Heart left ventricle (tissue), 16 donors: ENCODE results near the gene AP3S1. TPM values are rescaled to one million over a fixed set of nuclear protein-coding genes. Genes with fewer than 3 reads are reported as not detected.
"Not testable (repeated sequence)": the region's sequence is repeated elsewhere in the genome, so short reads cannot be mapped to it uniquely, and the experiment has no call there.

Source experiments
- ATAC-seq, 4 donors: fragments of 200-7000 bp; cut with Tn5 transposase; one replicate each; pipeline ENCODE4 v1.9.1; 2020 to 2022; ENCODE audit warnings: moderate library complexity in 4 of 4, mild to moderate bottlenecking in 3 of 4, moderate number of reproducible peaks in 1 of 4
- DNase-seq, 5 donors: peaks; one replicate each; pipeline ENCODE4 v3.0.0-alpha.2; 2020
- H3K27ac ChIP-seq, 12 donors: fragments of 200-600 bp; sonication (generic) in 4 of 12; one replicate each; pipeline versions ENCODE4 v1.5.0 to v1.8.0; 2016 to 2022; ENCODE audit warnings: mild to moderate bottlenecking in 2 of 12
- H3K27me3 ChIP-seq, 9 donors: fragments of 200-600 bp; sonication (generic) in 2 of 9; one replicate each; pipeline versions ENCODE4 v1.5.1 to v1.8.0; 2016 to 2022; ENCODE audit warnings: mild to moderate bottlenecking in 3 of 9
- H3K36me3 ChIP-seq, 9 donors: fragments of 200-600 bp; sonication (generic) in 2 of 9; one replicate each; pipeline versions ENCODE4 v1.5.0 to v1.8.0; 2018 to 2022; ENCODE audit warnings: mild to moderate bottlenecking in 2 of 9
- H3K4me1 ChIP-seq, 12 donors: fragments of 200-600 bp; sonication (generic) in 4 of 12; one replicate each; pipeline versions ENCODE4 v1.5.0 to v1.8.0; 2016 to 2022; ENCODE audit warnings: mild to moderate bottlenecking in 3 of 12
- H3K4me3 ChIP-seq, 12 donors: fragments of 200-600 bp; sonication (generic) in 4 of 12; one replicate each; pipeline versions ENCODE4 v1.5.0 to v1.8.0; 2017 to 2022; ENCODE audit warnings: mild to moderate bottlenecking in 9 of 12, moderate library complexity in 4 of 12
- H3K9me3 ChIP-seq, 12 donors: fragments of 200-600 bp; sonication (generic) in 4 of 12; one replicate each; pipeline versions ENCODE4 v1.5.0 to v1.8.0; 2016 to 2022; ENCODE audit warnings: mild to moderate bottlenecking in 1 of 12
- CTCF ChIP-seq, 12 donors: fragments of 200-600 bp; sonication (generic) in 4 of 12; IDR thresholded peaks; one replicate each; pipeline versions ENCODE4 v1.5.0 to v1.8.0; 2018 to 2022; ENCODE audit warnings: antibody characterized with exemption in 12 of 12, mild to moderate bottlenecking in 5 of 12
- POLR2A ChIP-seq, 2 donors: fragments of 450-650 bp; IDR thresholded peaks; one replicate each; pipeline ENCODE4 v1.6.1; 2017; ENCODE audit warnings: antibody characterized with exemption in 2 of 2, mild to moderate bottlenecking in 2 of 2, moderate library complexity in 2 of 2
- WGBS, 4 donors: extraction: QIAGEN DNeasy Blood & Tissue Kit in 2 of 4; methylation state at CpG; one replicate each; pipeline versions ENCODE4 v1.1.5 to v1.1.7; 2013 to 2018; 5-methylcytosine and 5-hydroxymethylcytosine counted together
- intact Hi-C, 10 donors: fragments of 100-400 bp; cut with DNase I; formaldehyde crosslinking; loops; one replicate each; pipeline versions ENCODE4 v1.11.1 to v1.14.2; 2022
- polyA plus RNA-seq, 2 donors: library from polyadenylated mRNA; stranded (reverse); fragments of 200-250 nt; gene quantifications; one replicate each; pipeline ENCODE4 v1.2.3, GENCODE V29; 2013
- total RNA-seq, 9 donors: library from RNA; depleted of rRNA in 2 of 9; stranded (reverse); fragments of >200 nt in 2 of 9; fragmentation: NEBNext Ultra II Directional in 3 of 9; extraction: Animal tissue kit (Norgen Biotek cat#: 25700) in 3 of 9; gene quantifications; one replicate each; pipeline versions ENCODE4 v1.1.0 to v1.2.4, GENCODE V29; 2016 to 2023
- donor health status: ischemic (EF 13 %, LVEDD 7.1; RV severe dilation, severe dysfunction).
- donor health status: healthy with polysubstance abuse.
- donor health status: DM: no; HTN: yes; CAD: no.
- donor health status: DM: no; HTN: no; CAD: no.
- donor health status: ischemic (EF 25% LVEDD 6.9; RV normal size, moderate dysfunction).
- donor health status: ischemic (EF 25% LVEDD 5.7; RV mildly dilated, moderate dysfunction).
- donor health status: healthy.
- donor health status: DM: yes; HTN: yes; CAD: no.
- donor health status: ischemic (EF 35%, LVEDD 5.7; RV mildly dilated, moderate dysfunction).
- donor health status: nonischemic (EF 11% LVEDD 7.7; RV severe dilation, severe dysfunction).
- donor health status: DM: yes; HTN: yes; CAD: no.
- donor health status: PGD.
- donor health status: ischemic (EF 29% LVEDD 5.4; RV normal size, mild dysfunction).
- donor health status: nonischemic (EF 23%, LVEDD 6.1; RV moderate dilation, normal function).

AP3S1 gene
- total and polyA plus RNA-seq, 11 donors, result 20.3 to 56.4 (median 46.4) TPM

- peaks cover 0 to 32% (median 0%) of the 10 kb centered on the region in 9 donors for H3K36me3 ChIP-seq
- WGBS, 4 donors, result 92 to 100% (median 98%) methylated on average over 1 of the region's 1 CpG
- no peaks in the 10 kb centered on the region for H3K27me3 ChIP-seq
- no peaks in the 10 kb centered on the region for H3K9me3 ChIP-seq
- TF ChIP-seq CTCF (IDR thresholded peaks at IDR 0.05), result no peak
- no peak for TF ChIP-seq POLR2A (IDR thresholded peaks at IDR 0.05)
- H3K27ac ChIP-seq, result no peak overlapping the region
- intact Hi-C loops, result loop anchor here in 2 of 10 donors (10.0 kb wide), 2 partner anchors 136 to 166 kb away; partner anchors contain the start of gene ARL14EPL (in 1 of the 2)
- no peak for ATAC-seq
- no peaks in the 10 kb centered on the region for H3K4me1 ChIP-seq
- H3K4me3 ChIP-seq, result no peak overlapping the region
- DNase-seq, result no peak
Measured at GRCh38 chr5:115898656-115899055, 56.9 kb downstream of the AP3S1 start.

GRCh38 chr5:115907177-115907576 is 65.4 kb downstream of the AP3S1 start:
- peaks cover 0 to 6% (median 0%) of the 10 kb centered on the region in 9 donors for H3K36me3 ChIP-seq
- DNase-seq (no peak), ATAC-seq (no peak)
- WGBS, 4 donors, result 91 to 96% (median 94%) methylated on average over 2 of the region's 2 CpGs
- TF ChIP-seq CTCF (IDR thresholded peaks at IDR 0.05), result no peak
- no peak for TF ChIP-seq POLR2A (IDR thresholded peaks at IDR 0.05)
- no peaks in the 10 kb centered on the region for H3K27me3 ChIP-seq
- intact Hi-C loops, result no loop called here
- H3K9me3 ChIP-seq, result no peaks in the 10 kb centered on the region
- H3K27ac ChIP-seq, result no peak overlapping the region
- no peak overlapping the region for H3K4me3 ChIP-seq
- H3K4me1 ChIP-seq, result no peaks in the 10 kb centered on the region

- H3K27me3 ChIP-seq, H3K4me1 ChIP-seq, DNase-seq, H3K4me3 ChIP-seq, ATAC-seq, H3K27ac ChIP-seq, intact Hi-C loops, H3K9me3 ChIP-seq: not testable (repeated sequence)
- H3K36me3 ChIP-seq, result peaks cover 0 to 22% (median 0%) of the 10 kb centered on the region in 9 donors
- 94 to 96% (median 95%) methylated on average over 5 of the region's 5 CpGs for WGBS, 4 donors
Measured at GRCh38 chr5:115913623-115914400, 72.1 kb downstream of the AP3S1 start.

- DNase-seq (no peak), ATAC-seq (no peak)
- Histone ChIP-seq H3K9me3 (no peaks in the 10 kb centered on the region), H3K27me3 (no peaks in the 10 kb centered on the region), H3K27ac (no peak overlapping the region), H3K4me3 (no peak overlapping the region), H3K4me1 (peaks cover 0 to 4% (median 0%) of the 10 kb centered on the region in 12 donors), H3K36me3 (peaks cover 0 to 8% (median 0%) of the 10 kb centered on the region in 9 donors)
- 60 to 87% (median 72%) methylated on average over 3 of the region's 3 CpGs for WGBS, 4 donors
- TF ChIP-seq POLR2A (IDR thresholded peaks at IDR 0.05) (no peak), CTCF (IDR thresholded peaks at IDR 0.05) (no peak)
- intact Hi-C loops, result no loop called here
Measured at GRCh38 chr5:115920171-115920725, 78.5 kb downstream of the AP3S1 start.

GRCh38 chr5:115928578-115929407 is 87.1 kb downstream of the AP3S1 start:
- intact Hi-C loops, ATAC-seq: not testable (repeated sequence)

GRCh38 chr5:115930171-115930570 is 88.4 kb downstream of the AP3S1 start:
- H3K27me3 ChIP-seq, H3K4me3 ChIP-seq, intact Hi-C loops, H3K4me1 ChIP-seq, H3K36me3 ChIP-seq, ATAC-seq, H3K9me3 ChIP-seq, H3K27ac ChIP-seq, DNase-seq: not testable (repeated sequence)
- WGBS, 4 donors, result 91 to 96% (median 95%) methylated on average over 17 of the region's 17 CpGs

More at GRCh38 chr5:115928578-115929407, 87.1 kb downstream of the AP3S1 start:
- not testable (repeated sequence) for H3K4me3 ChIP-seq, H3K9me3 ChIP-seq, H3K27ac ChIP-seq, H3K27me3 ChIP-seq, DNase-seq, H3K4me1 ChIP-seq, H3K36me3 ChIP-seq
- WGBS, 4 donors, result 88 to 96% (median 93%) methylated on average over 12 of the region's 12 CpGs
